Esophagus muscularis mucosa (tissue), 4 donors: ENCODE measurements around the gene SETBP1. TPM values are rescaled to one million over a fixed set of nuclear protein-coding genes. Genes with fewer than 3 reads are reported as not detected.
A peak's percentile ranks its signal among the peaks of the same experiment; 100 is the strongest.

Experiments
- DNase-seq: peaks from one replicate; pipeline ENCODE4 v3.0.0-alpha.2; 2017; ENCODE audit errors: extremely low spot score
- H3K27ac ChIP-seq, 4 donors: fragments of 200-600 bp; sonication (generic); replicated peaks in 1 of 4; 1 replicate in 3 of 4; 2 replicates in 1 of 4; pipeline ENCODE4 v1.5.1; 2016 to 2019; ENCODE audit warnings: mild to moderate bottlenecking in 1 of 4
- H3K27me3 ChIP-seq, 4 donors: fragments of 200-600 bp; sonication (generic); one replicate each; pipeline versions ENCODE4 v1.5.1 to v1.6.0; 2016 to 2019
- H3K36me3 ChIP-seq, 4 donors: fragments of 200-600 bp; sonication (generic); one replicate each; pipeline ENCODE4 v1.5.1; 2016 to 2019
- H3K4me1 ChIP-seq, 4 donors: fragments of 200-600 bp; sonication (generic); one replicate each; pipeline ENCODE4 v1.5.1; 2016 to 2019
- H3K4me3 ChIP-seq, 4 donors: fragments of 200-600 bp; sonication (generic); 1 replicate in 2 of 4; 2 replicates in 2 of 4; pipeline ENCODE4 v1.5.1; 2016 to 2019; ENCODE audit warnings: mild to moderate bottlenecking in 4 of 4, moderate library complexity in 1 of 4
- H3K9me3 ChIP-seq, 4 donors: fragments of 200-600 bp; sonication (generic); 1 replicate in 3 of 4; 2 replicates in 1 of 4; pipeline ENCODE4 v1.5.1; 2016 to 2019
- EP300 ChIP-seq: sonication (generic); formaldehyde crosslinking; IDR thresholded peaks from one replicate; pipeline ENCODE4 v1.6.1; 2017; ENCODE audit warnings: antibody characterized with exemption
- POLR2A ChIP-seq: fragments of 450-650 bp; IDR thresholded peaks from one replicate; pipeline ENCODE4 v1.6.1; 2017; ENCODE audit warnings: antibody characterized with exemption, moderate library complexity, mild to moderate bottlenecking, low read depth
- POLR2AphosphoS5 ChIP-seq, 2 donors: sonication (generic); formaldehyde crosslinking; IDR thresholded peaks; one replicate each; pipeline ENCODE4 v1.6.1; 2017; ENCODE audit warnings: antibody characterized with exemption in 2 of 2
- WGBS: methylation state at CpG from one replicate; pipeline ENCODE4 v1.1.5; 2018; 5-methylcytosine and 5-hydroxymethylcytosine counted together
- intact Hi-C: fragments of 100-400 bp; cut with DNase I; formaldehyde crosslinking; loops from one replicate; pipeline ENCODE4 v1.15.1; 2023
- total RNA-seq, 4 donors: library from RNA; depleted of rRNA; stranded (reverse); fragments of >200 nt; gene quantifications; one replicate each; pipeline versions ENCODE4 v1.1.0 to v1.2.1, GENCODE V29; 2016
- TF ChIP-seq, protein P1 (sequence below), 3 experiments: fragments of 200-600 bp in 2 of 3; fragments of 450-650 bp in 1 of 3; sonication (generic) in 2 of 3; IDR thresholded peaks; one replicate each; pipeline ENCODE4 v1.5.1; 2017 to 2019; ENCODE audit warnings: antibody characterized with exemption in 3 of 3, mild to moderate bottlenecking in 2 of 3, moderate library complexity in 1 of 3

Gene SETBP1
- total RNA-seq, 4 donors from 2014 or later: 40.9 to 86.5 (median 65.1) TPM

DNA sequence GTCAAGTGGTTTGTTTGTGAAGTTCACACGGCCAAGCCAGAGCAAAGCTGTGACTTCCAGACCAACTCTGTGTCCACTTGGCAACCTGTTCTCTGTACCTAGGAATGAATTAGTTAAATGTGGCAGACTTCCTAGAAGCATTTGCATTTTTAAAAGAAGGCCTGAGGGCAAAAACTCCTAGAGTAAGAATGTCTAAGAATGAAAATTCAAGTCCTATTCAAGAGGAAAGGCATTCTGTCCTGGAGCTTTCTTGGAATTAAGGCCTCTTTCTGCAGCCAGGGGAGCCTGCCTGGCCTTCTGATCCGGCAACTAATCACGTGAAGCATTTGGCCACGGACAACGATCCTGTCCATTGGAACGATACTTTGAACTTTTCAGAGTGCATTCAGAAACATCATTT lies 155.0 kb downstream of the SETBP1 start:
- Histone ChIP-seq H3K36me3 (no peaks in the 10 kb centered on the region), H3K27me3 (no peaks in the 10 kb centered on the region), H3K4me3 (no peak overlapping the region), H3K9me3 (no peaks in the 10 kb centered on the region), H3K27ac (peak overlapping the region; percentile 48 to 64 (median 56)), H3K4me1 (peaks cover 18 to 96% (median 78%) of the 10 kb centered on the region in 4 donors)
- intact Hi-C loops: no loop called here
- WGBS: 41% methylated on average over 6 of the region's 6 CpGs
- peak in 1 of 2 donors; percentile 40 for TF ChIP-seq POLR2AphosphoS5 (IDR thresholded peaks at IDR 0.05)
- no peak for TF ChIP-seq EP300
- TF ChIP-seq, protein P1, sequence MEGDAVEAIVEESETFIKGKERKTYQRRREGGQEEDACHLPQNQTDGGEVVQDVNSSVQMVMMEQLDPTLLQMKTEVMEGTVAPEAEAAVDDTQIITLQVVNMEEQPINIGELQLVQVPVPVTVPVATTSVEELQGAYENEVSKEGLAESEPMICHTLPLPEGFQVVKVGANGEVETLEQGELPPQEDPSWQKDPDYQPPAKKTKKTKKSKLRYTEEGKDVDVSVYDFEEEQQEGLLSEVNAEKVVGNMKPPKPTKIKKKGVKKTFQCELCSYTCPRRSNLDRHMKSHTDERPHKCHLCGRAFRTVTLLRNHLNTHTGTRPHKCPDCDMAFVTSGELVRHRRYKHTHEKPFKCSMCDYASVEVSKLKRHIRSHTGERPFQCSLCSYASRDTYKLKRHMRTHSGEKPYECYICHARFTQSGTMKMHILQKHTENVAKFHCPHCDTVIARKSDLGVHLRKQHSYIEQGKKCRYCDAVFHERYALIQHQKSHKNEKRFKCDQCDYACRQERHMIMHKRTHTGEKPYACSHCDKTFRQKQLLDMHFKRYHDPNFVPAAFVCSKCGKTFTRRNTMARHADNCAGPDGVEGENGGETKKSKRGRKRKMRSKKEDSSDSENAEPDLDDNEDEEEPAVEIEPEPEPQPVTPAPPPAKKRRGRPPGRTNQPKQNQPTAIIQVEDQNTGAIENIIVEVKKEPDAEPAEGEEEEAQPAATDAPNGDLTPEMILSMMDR (IDR thresholded peaks at IDR 0.05): peak in 1 of 3 experiments; percentile 30
- no peak for DNase-seq

DNA sequence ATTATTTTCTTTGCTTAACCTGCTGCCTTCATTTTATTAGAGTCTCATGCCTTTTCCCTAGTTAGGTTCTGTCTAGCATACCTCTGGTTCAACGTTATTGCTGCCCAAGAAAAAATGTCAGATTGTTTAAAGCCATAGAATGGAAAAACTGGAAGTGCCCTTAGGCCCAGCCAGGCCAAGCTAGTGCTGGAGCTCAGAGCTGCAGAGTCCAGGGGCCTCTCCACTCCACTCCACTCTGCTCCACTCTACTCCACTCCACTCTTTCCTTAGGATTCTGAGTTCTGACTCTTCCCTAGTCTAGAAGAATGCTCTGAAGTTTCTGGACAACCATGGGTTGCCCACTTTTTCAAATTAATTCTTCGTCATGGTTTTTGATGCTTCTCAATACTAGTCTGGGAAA lies 155.6 kb downstream of the SETBP1 start:
- intact Hi-C loops: no loop called here

DNA sequence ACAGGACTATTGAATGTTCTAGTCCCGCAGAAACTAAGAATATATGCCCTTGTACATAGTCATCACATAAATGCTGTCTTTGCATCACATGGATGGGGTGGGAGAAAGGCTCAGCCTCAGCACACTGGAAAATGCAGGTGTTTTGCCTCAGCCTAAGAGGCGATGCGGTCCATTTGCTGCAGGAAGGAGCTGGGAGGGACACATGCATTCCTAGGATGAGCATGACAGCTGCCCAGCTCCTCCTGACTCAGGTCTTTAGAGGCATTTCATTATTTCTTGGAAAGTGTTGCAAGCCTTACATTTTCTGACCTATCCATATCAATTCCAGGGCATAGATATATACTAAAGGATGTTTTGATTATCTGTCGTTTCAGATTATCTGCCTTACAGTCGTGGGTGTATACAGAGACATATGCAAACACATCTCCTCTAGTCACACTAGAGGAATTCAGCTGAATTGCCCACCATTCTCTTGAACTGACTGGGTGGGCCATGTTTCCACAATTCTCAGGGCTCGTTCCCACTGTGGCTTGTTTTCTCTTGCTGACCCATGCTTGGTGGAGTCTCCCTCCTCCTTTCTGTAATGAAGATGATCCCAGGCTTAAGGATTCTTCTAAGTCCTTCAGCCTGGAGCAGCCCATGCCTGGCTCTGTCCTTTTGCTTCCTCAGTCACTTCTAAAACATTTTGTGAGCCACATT lies 156.9 kb downstream of the SETBP1 start:
- Histone ChIP-seq H3K36me3 (no peaks in the 10 kb centered on the region), H3K27ac (peak overlapping the region in 1 of 4 donors; percentile 56), H3K27me3 (no peaks in the 10 kb centered on the region), H3K4me3 (no peak overlapping the region), H3K9me3 (no peaks in the 10 kb centered on the region), H3K4me1 (peaks cover 15 to 88% (median 65%) of the 10 kb centered on the region in 4 donors)
- DNase-seq: no peak
- TF ChIP-seq EP300: no peak
- no peak for TF ChIP-seq POLR2A
- TF ChIP-seq POLR2AphosphoS5 (IDR thresholded peaks at IDR 0.05): no peak
- TF ChIP-seq, protein P1 (IDR thresholded peaks at IDR 0.05): no peak
- 84% methylated on average over 6 of the region's 6 CpGs for WGBS
- intact Hi-C loops: no loop called here

More for the DNA sequence above, 155.6 kb downstream of the SETBP1 start:
- H3K27me3 ChIP-seq: no peaks in the 10 kb centered on the region
- TF ChIP-seq, protein P1 (IDR thresholded peaks at IDR 0.05): no peak
- TF ChIP-seq POLR2AphosphoS5 (IDR thresholded peaks at IDR 0.05) (no peak), POLR2A (no peak), EP300 (no peak)
- no peaks in the 10 kb centered on the region for H3K36me3 ChIP-seq
- peaks cover 15 to 98% (median 76%) of the 10 kb centered on the region in 4 donors for H3K4me1 ChIP-seq
- H3K9me3 ChIP-seq: no peaks in the 10 kb centered on the region
- no peak overlapping the region for H3K4me3 ChIP-seq
- peak overlapping the region; percentile 48 to 64 (median 56) for H3K27ac ChIP-seq
- no peak for DNase-seq
- 71% methylated on average over 2 of the region's 2 CpGs for WGBS

DNA sequence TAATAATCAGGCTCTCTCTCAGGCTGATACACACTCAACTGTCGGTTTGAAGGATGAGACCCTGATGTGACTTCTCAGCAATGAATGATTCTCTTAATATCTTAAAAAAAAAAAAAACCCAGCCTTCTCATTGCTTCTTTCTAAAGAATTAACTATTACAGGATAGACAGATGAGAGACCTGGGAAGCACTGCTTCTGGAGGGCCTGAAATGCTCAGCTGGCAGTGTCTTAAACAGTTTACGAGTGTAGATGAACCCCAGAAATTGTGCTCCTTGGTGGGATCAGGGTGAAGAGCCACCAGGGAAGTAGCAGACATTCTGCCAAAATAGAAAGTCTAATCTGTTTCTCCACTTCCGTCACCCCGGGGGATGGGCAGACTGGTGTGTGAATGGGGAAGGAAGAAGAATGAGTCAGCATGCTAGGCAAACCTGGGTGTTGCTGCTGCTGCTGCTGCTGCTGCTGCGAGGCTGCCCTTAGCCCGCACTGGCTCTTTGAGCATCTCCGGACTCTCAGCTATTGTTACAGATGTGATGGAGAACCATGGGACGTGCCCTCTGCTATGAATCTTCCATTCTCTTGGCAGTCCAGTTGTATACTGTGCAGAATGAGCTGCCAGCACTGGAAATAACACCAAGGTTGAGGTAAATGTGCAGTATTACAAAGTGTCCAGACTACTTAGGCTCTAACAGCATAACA lies 158.4 kb downstream of the SETBP1 start:
- no peaks in the 10 kb centered on the region for H3K9me3 ChIP-seq
- peaks cover 11 to 83% (median 63%) of the 10 kb centered on the region in 4 donors for H3K4me1 ChIP-seq
- TF ChIP-seq POLR2AphosphoS5 (IDR thresholded peaks at IDR 0.05): peak; percentile 49 to 65
- TF ChIP-seq, protein P1 (IDR thresholded peaks at IDR 0.05): no peak
- TF ChIP-seq POLR2A: no peak
- TF ChIP-seq EP300: no peak
- intact Hi-C loops: no loop called here
- no peaks in the 10 kb centered on the region for H3K36me3 ChIP-seq
- WGBS: 31% methylated on average over 4 of the region's 8 CpGs
- H3K27ac ChIP-seq: peak overlapping the region; percentile 11 to 56 (median 26)
- no peak overlapping the region for H3K4me3 ChIP-seq
- DNase-seq: no peak
- no peaks in the 10 kb centered on the region for H3K27me3 ChIP-seq
